ENCODE measurements around the gene ICAM3. TPM values are rescaled to one million over a fixed set of nuclear protein-coding genes. Genes with fewer than 3 reads are reported as not detected.

Gene ICAM3
- total RNA-seq, 6 donors from 2014 or later: 12.7 to 53.9 (median 20.5) TPM

- H3K4me1 ChIP-seq: no peaks in the 10 kb centered on the region
- peak; percentile 37 to 63 for ATAC-seq (ENCODE audit: low FRiP score in 2 of 2)
- H3K27me3 ChIP-seq: no peaks in the 10 kb centered on the region
- no peaks in the 10 kb centered on the region for H3K9me3 ChIP-seq
- no peak overlapping the region for H3K4me3 ChIP-seq
- H3K36me3 ChIP-seq: peaks cover 10 to 82% (median 64%) of the 10 kb centered on the region in 4 donors
- H3K27ac ChIP-seq: peak overlapping the region in 2 of 4 donors; percentile 14 to 40
- TF ChIP-seq EP300 (IDR thresholded peaks at IDR 0.05): no peak
- TF ChIP-seq CTCF (IDR thresholded peaks at IDR 0.05): no peak
- peak in 1 of 2 donors; percentile 80 for DNase-seq
- WGBS, 2 donors: 88% methylated on average over 41 to 59 of the region's 63 CpGs
Observed at GRCh38 chr19:10352764-10353671, 13.6 kb upstream of the ICAM3 start.

GRCh38 chr19:10346509-10346908 is 7.1 kb upstream of the ICAM3 start:
- H3K27me3 ChIP-seq: no peaks in the 10 kb centered on the region
- peaks cover 0 to 7% (median 4%) of the 10 kb centered on the region in 4 donors for H3K4me1 ChIP-seq
- H3K9me3 ChIP-seq: no peaks in the 10 kb centered on the region
- ATAC-seq (ENCODE audit: low FRiP score in 2 of 2) (peak; percentile 85 to 89), DNase-seq (peak in 1 of 2 donors; percentile 86)
- WGBS, 2 donors: 36 to 57% methylated on average over 10 of the region's 10 CpGs
- H3K36me3 ChIP-seq: peaks cover 3 to 21% (median 14%) of the 10 kb centered on the region in 4 donors
- TF ChIP-seq POLR2A (IDR thresholded peaks at IDR 0.05) (peak in 1 of 4 donors; percentile 20), CTCF (IDR thresholded peaks at IDR 0.05) (no peak), POLR2AphosphoS5 (IDR thresholded peaks at IDR 0.05) (peak; percentile 39 to 43)
- H3K27ac ChIP-seq: peak overlapping the region; percentile 54 to 83 (median 74)
- no peak overlapping the region for H3K4me3 ChIP-seq

- Histone ChIP-seq H3K27ac (no peak overlapping the region), H3K4me1 (peaks cover 0 to 11% (median 4%) of the 10 kb centered on the region in 4 donors), H3K9me3 (no peaks in the 10 kb centered on the region), H3K27me3 (no peaks in the 10 kb centered on the region), H3K4me3 (no peak overlapping the region), H3K36me3 (peaks cover 0 to 4% (median 1%) of the 10 kb centered on the region in 4 donors)
- 85 to 91% methylated on average over 10 of the region's 10 CpGs for WGBS, 2 donors
- TF ChIP-seq EP300 (IDR thresholded peaks at IDR 0.05) (no peak), POLR2AphosphoS5 (IDR thresholded peaks at IDR 0.05) (no peak), CTCF (IDR thresholded peaks at IDR 0.05) (no peak), POLR2A (IDR thresholded peaks at IDR 0.05) (no peak)
- ATAC-seq (ENCODE audit: low FRiP score in 2 of 2): no peak
- DNase-seq: no peak
Observed at GRCh38 chr19:10344780-10345179, 5.4 kb upstream of the ICAM3 start.

GRCh38 chr19:10343495-10343894 is 4.1 kb upstream of the ICAM3 start:
- ATAC-seq (ENCODE audit: low FRiP score in 2 of 2): no peak
- 87 to 90% methylated on average over 2 of the region's 2 CpGs for WGBS, 2 donors
- Histone ChIP-seq H3K4me3 (no peak overlapping the region), H3K9me3 (no peaks in the 10 kb centered on the region), H3K27me3 (no peaks in the 10 kb centered on the region), H3K36me3 (no peaks in the 10 kb centered on the region), H3K27ac (no peak overlapping the region), H3K4me1 (peaks cover 0 to 15% (median 5%) of the 10 kb centered on the region in 4 donors)
- no peak for TF ChIP-seq CTCF (IDR thresholded peaks at IDR 0.05)
- DNase-seq: no peak
